CD14-positive monocyte (primary cell): ENCODE results near the gene GLYR1. TPM values are rescaled to one million over a fixed set of nuclear protein-coding genes. Genes with fewer than 3 reads are reported as not detected.

Experiments
- DNase-seq, 3 donors: peaks; one replicate each; pipeline ENCODE4 v3.0.0-alpha.2; 2011 to 2022
- H2AFZ ChIP-seq: 2 replicates; pipeline ENCODE4 v1.6.0; 2012; ENCODE audit warnings: mild to moderate bottlenecking, low read depth, low read length, inconsistent platforms; ENCODE audit not compliant: insufficient read depth, poor library complexity, severe bottlenecking
- H3K27ac ChIP-seq, 2 donors: 1 replicate in 1 of 2; 2 replicates in 1 of 2; pipeline ENCODE4 v1.5.1; 2012 to 2013; ENCODE audit warnings: low read length in 2 of 2, control low read depth in 1 of 2, inconsistent platforms in 1 of 2, low read depth in 1 of 2, mild to moderate bottlenecking in 1 of 2
- H3K27me3 ChIP-seq, 2 donors: one replicate each; pipeline versions ENCODE4 v1.6.0 to v1.6.1; 2011 to 2013; ENCODE audit warnings: low read length in 2 of 2; ENCODE audit not compliant: control insufficient read depth in 2 of 2, insufficient read depth in 2 of 2
- H3K36me3 ChIP-seq, 2 donors: replicated peaks in 1 of 2; 1 replicate in 1 of 2; 2 replicates in 1 of 2; pipeline versions ENCODE4 v1.5.1 to v1.6.1; 2012 to 2013; ENCODE audit warnings: low read length in 2 of 2, control low read depth in 1 of 2, inconsistent platforms in 1 of 2, mild to moderate bottlenecking in 1 of 2; ENCODE audit not compliant: insufficient read depth in 2 of 2, control insufficient read depth in 1 of 2
- H3K4me1 ChIP-seq, 2 donors: 1 replicate in 1 of 2; 2 replicates in 1 of 2; pipeline versions ENCODE4 v1.5.1 to v1.6.1; 2012 to 2013; ENCODE audit warnings: low read length in 2 of 2, control low read depth in 1 of 2, inconsistent platforms in 1 of 2, mild to moderate bottlenecking in 1 of 2, moderate library complexity in 1 of 2; ENCODE audit not compliant: insufficient read depth in 2 of 2, control insufficient read depth in 1 of 2
- H3K4me2 ChIP-seq: replicated peaks from 2 replicates; pipeline ENCODE3; 2012; ENCODE audit warnings: low read length, moderate library complexity, mild to moderate bottlenecking; ENCODE audit not compliant: poor library complexity, severe bottlenecking; ENCODE audit errors: extremely low read depth
- H3K4me3 ChIP-seq, 3 experiments: fragments of 200-600 bp in 1 of 3; sonication (generic) in 1 of 3; replicated peaks in 1 of 3; 1 replicate in 2 of 3; 2 replicates in 1 of 3; pipeline ENCODE4 v1.5.1; 2011 to 2013; ENCODE audit warnings: low read length in 3 of 3, mild to moderate bottlenecking in 3 of 3, control low read depth in 2 of 3, low read depth in 2 of 3, inconsistent platforms in 1 of 3, moderate library complexity in 1 of 3
- H3K79me2 ChIP-seq: 2 replicates; pipeline ENCODE4 v1.6.0; 2012; ENCODE audit warnings: mild to moderate bottlenecking, control low read depth, inconsistent platforms, low read length, moderate library complexity; ENCODE audit not compliant: insufficient read depth
- H3K9ac ChIP-seq: 2 replicates; pipeline ENCODE4 v1.6.0; 2017; ENCODE audit warnings: low read length, mild to moderate bottlenecking; ENCODE audit not compliant: insufficient read depth, poor library complexity, severe bottlenecking
- H3K9me3 ChIP-seq, 2 donors: replicated peaks in 1 of 2; 1 replicate in 1 of 2; 2 replicates in 1 of 2; pipeline versions ENCODE4 v1.5.1 to v1.6.1; 2012 to 2013; ENCODE audit warnings: low read length in 2 of 2, control low read depth in 1 of 2; ENCODE audit not compliant: control insufficient read depth in 1 of 2, insufficient read depth in 1 of 2
- H4K20me1 ChIP-seq: 2 replicates; pipeline ENCODE4 v1.6.0; 2012; ENCODE audit warnings: mild to moderate bottlenecking, low read length, control low read depth, moderate library complexity; ENCODE audit not compliant: insufficient read depth
- H3K27ac Mint-ChIP-seq, 7 donors: one replicate each; pipeline ENCODE4 v1.8.0; 2020; ENCODE audit warnings: mild to moderate bottlenecking in 7 of 7, mixed read lengths in 7 of 7, moderate library complexity in 6 of 7, inconsistent platforms in 2 of 7
- H3K27me3 Mint-ChIP-seq, 3 donors: one replicate each; pipeline ENCODE4 v1.8.0; 2021 to 2022; ENCODE audit warnings: low read depth in 3 of 3, mild to moderate bottlenecking in 3 of 3, mixed read lengths in 3 of 3, moderate library complexity in 3 of 3, inconsistent platforms in 1 of 3
- H3K36me3 Mint-ChIP-seq, 2 donors: one replicate each; pipeline ENCODE4 v1.8.0; 2020; ENCODE audit warnings: mixed read lengths in 2 of 2, inconsistent platforms in 1 of 2, mild to moderate bottlenecking in 1 of 2
- H3K4me1 Mint-ChIP-seq: one replicate; pipeline ENCODE4 v1.8.0; 2020; ENCODE audit warnings: mild to moderate bottlenecking, mixed read lengths
- H3K4me3 Mint-ChIP-seq, 2 donors: one replicate each; pipeline ENCODE4 v1.8.0; 2020; ENCODE audit warnings: mild to moderate bottlenecking in 2 of 2, mixed read lengths in 2 of 2, moderate library complexity in 1 of 2
- H3K9me3 Mint-ChIP-seq, 7 donors: one replicate each; pipeline ENCODE4 v1.8.0; 2020 to 2022; ENCODE audit warnings: mixed read lengths in 7 of 7, mild to moderate bottlenecking in 6 of 7, moderate library complexity in 6 of 7, inconsistent platforms in 2 of 7
- WGBS: methylation state at CpG from one replicate; pipeline ENCODE4 v1.1.5; 2013; ENCODE audit warnings: missing lambda C conversion rate; ENCODE audit not compliant: insufficient coverage; 5-methylcytosine and 5-hydroxymethylcytosine counted together
- intact Hi-C, 2 donors: fragments of 100-400 bp; cut with micrococcal nuclease; formaldehyde crosslinking; loops; one replicate each; pipeline versions ENCODE4 v1.15.0 to v1.15.1; 2023
- polyA plus RNA-seq, 3 donors: library from polyadenylated mRNA; depleted of rRNA in 1 of 3; unstranded in 2 of 3; stranded (reverse) in 1 of 3; fragments of 300-500 nt in 2 of 3; fragments of >200 nt in 1 of 3; fragmentation: Illumina TruSeq in 2 of 3; gene quantifications; 1 replicate in 2 of 3; 2 replicates in 1 of 3; pipeline ENCODE4 v1.2.3, GENCODE V29; 2012 to 2021
- TF ChIP-seq, protein P1 (sequence below): fragments of 200-600 bp; IDR thresholded peaks from one replicate; pipeline ENCODE4 v1.8.0; 2022; ENCODE audit warnings: antibody characterized with exemption, mild to moderate bottlenecking

Gene GLYR1
- polyA plus RNA-seq, 3 donors, result 34.2 to 41.9 (median 39.3) TPM

DNA sequence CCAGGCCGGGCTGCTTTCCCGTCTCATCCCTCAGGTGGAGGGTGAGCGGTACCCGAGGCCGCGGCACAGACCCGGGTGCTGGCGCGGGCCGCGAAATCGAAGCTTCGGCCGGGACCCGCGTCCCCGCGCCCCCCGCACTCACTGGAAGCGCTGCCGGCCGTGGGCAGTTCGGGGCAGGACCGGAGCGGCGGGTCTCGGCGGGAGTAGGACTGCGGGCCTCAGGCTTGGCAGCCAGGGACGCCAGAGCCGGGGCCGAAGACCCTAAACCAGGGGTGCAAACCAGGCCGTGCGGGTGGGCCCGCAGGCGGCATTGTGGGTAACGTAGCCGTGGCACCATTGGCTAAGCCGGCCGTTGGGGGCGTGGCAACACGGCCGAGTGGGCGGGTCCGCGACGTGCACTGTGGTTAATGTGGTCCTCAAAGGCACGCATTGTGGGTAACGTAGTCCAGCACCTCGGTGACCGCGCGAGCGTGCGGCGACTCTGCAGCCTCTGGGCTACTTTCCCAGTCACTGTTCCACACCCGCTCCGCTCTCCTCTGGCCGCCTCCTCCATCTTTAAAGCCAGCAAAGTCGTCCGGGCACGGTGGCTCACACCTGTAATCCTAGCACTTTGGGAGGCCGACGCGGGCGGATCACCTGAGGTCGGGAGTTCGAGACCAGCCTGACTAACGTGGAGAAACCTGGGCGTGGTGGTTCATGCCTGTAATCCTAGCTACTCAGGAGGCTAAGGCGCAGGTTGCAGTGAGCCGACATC is 80.0 kb downstream of the GLYR1 start, which contains the start of gene ZNF500:
Gene ZNF500, minus strand, starts transcription at position 288 of the 754 bp plus-strand sequence. CDS start 1,184 bp downstream, outside the sequence.
- H3K27ac Mint-ChIP-seq, result peak within 1 kb of the TSS; percentile 88 to 96 (median 93)
- intact Hi-C loops, result loop anchor here (1.0 to 5.0 kb wide), 3 partner anchors 32 to 35 kb away; partner anchors contain the start of genes ANKS3 (in 2 of the 2), DNAAF8 (in 2 of the 2) and ROGDI (in 1 of the 2)
- peak within 1 kb of the TSS; percentile 88 to 97 for H3K4me3 Mint-ChIP-seq
- Histone ChIP-seq H3K4me2 (peak within 1 kb of the TSS; percentile 87), H4K20me1 (no peaks in the 10 kb centered on the region), H3K79me2 (peaks cover 16% of the 10 kb centered on the region), H3K27me3 (no peaks in the 10 kb centered on the region), H3K36me3 (peaks cover 17 to 22% of the 10 kb centered on the region in 2 donors), H2AFZ (peak within 1 kb of the TSS; percentile 95), H3K9ac (peak within 1 kb of the TSS; percentile 83), H3K27ac (peak within 1 kb of the TSS; percentile 1 to 78), H3K9me3 (no peaks in the 10 kb centered on the region), H3K4me1 (peaks cover 25 to 36% of the 10 kb centered on the region in 2 donors), H3K4me3 (peak within 1 kb of the TSS; percentile 73 to 93 (median 91))
- peaks cover 16 to 33% of the 10 kb centered on the region in 2 donors for H3K36me3 Mint-ChIP-seq
- peak; percentile 91 to 97 (median 93) for DNase-seq
- no peaks in the 10 kb centered on the region for H3K9me3 Mint-ChIP-seq
- H3K4me1 Mint-ChIP-seq, result peaks cover 35% of the 10 kb centered on the region
- TF ChIP-seq, protein P1, sequence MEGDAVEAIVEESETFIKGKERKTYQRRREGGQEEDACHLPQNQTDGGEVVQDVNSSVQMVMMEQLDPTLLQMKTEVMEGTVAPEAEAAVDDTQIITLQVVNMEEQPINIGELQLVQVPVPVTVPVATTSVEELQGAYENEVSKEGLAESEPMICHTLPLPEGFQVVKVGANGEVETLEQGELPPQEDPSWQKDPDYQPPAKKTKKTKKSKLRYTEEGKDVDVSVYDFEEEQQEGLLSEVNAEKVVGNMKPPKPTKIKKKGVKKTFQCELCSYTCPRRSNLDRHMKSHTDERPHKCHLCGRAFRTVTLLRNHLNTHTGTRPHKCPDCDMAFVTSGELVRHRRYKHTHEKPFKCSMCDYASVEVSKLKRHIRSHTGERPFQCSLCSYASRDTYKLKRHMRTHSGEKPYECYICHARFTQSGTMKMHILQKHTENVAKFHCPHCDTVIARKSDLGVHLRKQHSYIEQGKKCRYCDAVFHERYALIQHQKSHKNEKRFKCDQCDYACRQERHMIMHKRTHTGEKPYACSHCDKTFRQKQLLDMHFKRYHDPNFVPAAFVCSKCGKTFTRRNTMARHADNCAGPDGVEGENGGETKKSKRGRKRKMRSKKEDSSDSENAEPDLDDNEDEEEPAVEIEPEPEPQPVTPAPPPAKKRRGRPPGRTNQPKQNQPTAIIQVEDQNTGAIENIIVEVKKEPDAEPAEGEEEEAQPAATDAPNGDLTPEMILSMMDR, result no peak
- under 1% methylated on average over 70 of the region's 72 CpGs for WGBS
- peaks cover 0 to 5% (median 1%) of the 10 kb centered on the region in 3 donors for H3K27me3 Mint-ChIP-seq
